Activated naive CD8-positive, alpha-beta T cell treated with anti-CD3 and anti-CD28 coated beads, Interleukin-2, amount 50 U/mL, for 16 hours (primary cell): ENCODE data around the gene CACNA1B.
"Not testable (repeated sequence)": the region's sequence is repeated elsewhere in the genome, so short reads cannot be mapped to it uniquely, and the experiment has no call there.

Experiments
- DNase-seq: peaks from one replicate; pipeline ENCODE4 v3.0.0-alpha.2; 2020; ENCODE audit warnings: low read depth, low spot score

Gene CACNA1B

DNA sequence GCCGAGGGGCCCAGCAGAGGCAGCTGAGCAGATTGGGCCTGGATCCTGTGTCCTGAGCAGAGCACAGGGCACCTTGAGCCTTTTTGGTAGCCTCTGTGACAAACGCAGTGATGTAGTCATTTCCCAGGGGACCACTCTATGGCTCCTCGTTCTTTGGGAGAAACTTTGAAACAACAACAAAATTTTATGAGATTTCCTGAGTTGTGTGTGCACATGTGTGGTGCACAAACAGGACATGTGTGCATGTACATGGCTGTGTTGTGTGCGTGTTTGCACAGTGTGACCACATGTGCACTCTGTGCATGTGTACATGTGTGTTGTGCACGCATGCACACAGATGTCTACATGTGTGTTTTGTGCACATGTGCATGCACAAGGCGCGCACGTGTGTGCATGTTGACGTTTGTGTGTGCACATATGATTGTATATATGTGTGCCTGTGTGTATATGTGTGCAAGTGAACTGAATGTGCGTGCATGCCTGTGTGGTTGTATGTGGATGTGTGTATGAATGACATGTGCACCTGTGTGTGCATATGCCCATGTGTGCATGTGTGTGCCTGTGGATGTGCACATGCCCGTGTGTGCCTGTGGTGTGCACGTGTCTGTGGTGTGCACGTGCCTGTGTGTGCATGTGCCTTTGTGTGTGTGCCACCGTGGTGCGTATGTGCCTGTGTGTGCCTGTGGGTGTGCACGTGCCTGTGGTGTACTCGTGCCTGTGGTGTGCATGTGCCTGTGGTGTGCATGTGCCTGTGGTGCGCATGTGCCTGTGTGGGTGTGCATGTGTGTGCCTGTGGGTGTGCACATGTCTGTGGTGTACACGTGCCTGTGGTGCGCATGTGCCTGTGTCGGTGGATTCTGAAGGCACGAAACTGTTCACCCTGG, 221.6 kb downstream of the CACNA1B start:
- no peak for DNase-seq

DNA sequence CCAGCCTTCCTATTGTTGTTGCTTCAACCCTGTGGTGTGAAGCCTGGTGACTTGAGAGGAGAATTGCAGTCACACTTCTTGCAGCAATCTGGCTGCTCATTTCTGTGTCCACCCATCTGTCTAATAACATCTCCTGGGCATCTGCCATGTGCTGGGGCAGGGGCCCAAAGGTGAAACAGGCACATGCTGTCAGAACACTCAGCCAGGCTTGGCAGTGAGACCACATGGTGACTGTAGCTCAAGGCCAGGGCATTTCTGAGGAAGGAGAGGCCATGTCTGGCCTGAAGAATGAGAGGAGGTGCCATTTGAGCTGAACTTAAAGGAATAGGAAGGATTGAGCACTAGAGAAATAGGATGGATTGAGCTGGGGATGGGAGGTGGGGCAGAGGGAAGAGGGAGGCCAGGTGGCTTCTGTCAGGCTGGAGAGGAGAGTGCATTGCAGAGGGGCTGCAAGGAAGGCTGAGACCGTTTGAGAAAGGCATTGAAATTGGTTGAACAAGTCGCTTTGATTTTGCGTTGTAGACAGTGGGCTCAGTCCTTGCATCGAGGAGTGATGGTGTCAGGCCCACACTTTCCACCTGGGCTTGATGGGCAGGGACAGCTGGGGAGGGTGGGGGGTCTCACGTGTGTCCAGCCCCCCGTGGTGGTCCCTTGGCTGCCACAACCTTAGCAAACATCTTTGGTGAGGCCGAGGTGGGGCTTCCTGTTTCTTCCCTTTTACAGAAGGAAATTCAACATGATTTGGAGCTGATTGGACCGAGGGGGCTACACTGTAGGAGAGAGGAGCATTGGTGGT, 222.4 kb downstream of the CACNA1B start:
- no peak for DNase-seq

DNA sequence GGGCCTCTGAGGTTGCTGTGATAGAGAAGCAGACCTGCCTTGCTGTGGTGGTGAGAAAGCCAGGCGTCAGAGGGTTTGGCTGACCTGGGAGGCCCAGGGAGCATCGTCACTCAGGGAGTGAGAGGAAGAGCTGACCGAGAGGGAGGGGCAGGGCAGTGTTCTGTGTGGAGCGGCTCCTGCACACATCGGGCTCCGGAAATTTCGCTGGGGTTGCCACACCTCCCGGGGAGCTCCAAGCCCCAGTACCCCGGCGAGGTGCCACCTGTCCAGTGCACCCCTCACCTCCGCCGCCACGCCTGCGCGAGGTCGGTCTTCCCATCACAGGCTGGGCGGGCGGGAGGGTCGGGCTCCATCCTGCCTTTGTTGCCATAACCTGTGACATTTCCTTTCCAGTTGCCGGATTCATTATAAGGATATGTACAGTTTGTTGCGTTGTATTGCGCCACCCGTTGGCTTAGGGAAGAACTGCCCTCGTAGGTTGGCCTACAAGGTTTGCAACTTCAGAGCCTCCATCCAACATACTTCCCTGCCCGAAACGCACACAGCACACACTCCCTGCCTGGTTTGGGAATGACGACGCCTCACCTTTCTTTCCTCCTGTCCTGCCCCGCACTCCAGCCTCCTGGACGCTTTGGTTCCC, 223.2 kb downstream of the CACNA1B start:
- no peak for DNase-seq

DNA sequence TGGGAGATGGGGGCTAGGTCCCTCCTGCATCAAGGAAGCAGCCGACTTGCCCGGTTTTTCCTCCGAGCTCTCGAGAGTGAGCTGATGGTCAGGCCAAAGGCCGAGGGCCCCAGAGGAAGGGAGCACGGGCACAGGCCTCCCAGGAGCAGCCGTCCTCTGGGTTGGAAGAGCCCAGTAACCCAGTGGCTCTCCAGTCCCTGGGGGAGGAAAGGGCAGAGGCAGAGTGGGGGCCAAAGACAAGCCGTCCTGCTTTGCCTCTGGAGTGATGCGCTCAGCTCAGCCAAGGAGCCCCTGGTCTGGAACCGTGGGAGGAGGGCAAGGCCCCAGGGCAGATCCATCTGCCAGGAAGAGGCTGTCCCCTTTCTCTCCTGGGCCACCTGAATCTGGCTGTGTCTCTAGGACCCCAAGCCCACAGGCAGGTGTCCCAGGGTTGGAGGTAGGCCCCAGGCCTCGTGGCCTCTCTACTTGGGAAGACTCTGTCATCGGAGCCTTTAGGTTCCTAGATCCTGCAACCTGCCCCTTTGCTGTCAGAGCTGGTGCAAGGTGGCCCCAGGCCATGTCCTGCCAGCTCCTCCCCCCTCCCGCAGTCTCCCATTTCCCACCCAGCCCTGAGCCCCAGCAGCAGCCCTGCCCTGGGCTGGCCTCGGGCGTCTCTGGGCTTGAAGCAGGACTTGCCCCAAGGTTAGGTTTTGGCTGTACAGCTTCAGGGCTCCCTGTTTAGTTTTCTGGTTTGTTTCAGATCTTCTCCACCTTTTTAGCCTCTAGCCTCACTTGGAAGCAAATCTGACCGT, 224.1 kb downstream of the CACNA1B start:
- DNase-seq: no peak

DNA sequence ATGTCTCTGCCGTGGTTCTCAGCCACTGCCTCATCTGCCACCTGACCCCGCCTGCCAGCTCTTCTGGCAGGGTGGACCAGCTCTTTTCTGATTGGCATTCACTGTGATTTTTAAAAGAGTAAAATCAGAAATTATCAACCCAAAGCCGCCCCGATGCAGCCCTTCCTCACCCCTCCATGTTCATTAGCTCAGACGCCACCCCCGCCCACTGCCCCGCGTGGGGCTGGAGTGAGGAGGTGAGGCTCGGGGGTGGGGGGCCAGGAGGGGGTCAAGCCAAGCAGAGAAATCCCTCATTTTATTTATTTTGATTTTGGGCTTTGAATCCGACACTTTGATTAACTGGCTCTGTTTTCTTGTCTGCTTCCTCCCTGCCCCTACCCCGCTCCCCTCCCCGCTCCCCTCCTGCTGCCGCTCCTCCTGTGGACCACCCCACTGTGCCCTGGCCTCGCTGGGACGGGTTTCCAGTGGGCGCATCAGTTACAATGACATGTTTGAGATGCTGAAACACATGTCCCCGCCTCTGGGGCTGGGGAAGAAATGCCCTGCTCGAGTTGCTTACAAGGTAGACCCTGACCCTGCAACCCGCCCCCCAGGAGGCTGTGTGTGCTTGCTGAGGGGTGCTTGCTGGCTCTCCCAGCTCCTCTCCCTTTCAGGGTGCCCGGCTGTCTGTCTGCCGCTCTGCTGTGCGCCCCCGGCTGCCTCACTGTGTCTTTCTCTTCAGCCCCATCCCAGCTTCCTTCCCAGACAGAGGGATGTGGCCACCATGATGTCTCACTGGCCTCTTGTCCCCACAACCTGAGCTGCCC, 224.9 kb downstream of the CACNA1B start:
- no peak for DNase-seq

DNA sequence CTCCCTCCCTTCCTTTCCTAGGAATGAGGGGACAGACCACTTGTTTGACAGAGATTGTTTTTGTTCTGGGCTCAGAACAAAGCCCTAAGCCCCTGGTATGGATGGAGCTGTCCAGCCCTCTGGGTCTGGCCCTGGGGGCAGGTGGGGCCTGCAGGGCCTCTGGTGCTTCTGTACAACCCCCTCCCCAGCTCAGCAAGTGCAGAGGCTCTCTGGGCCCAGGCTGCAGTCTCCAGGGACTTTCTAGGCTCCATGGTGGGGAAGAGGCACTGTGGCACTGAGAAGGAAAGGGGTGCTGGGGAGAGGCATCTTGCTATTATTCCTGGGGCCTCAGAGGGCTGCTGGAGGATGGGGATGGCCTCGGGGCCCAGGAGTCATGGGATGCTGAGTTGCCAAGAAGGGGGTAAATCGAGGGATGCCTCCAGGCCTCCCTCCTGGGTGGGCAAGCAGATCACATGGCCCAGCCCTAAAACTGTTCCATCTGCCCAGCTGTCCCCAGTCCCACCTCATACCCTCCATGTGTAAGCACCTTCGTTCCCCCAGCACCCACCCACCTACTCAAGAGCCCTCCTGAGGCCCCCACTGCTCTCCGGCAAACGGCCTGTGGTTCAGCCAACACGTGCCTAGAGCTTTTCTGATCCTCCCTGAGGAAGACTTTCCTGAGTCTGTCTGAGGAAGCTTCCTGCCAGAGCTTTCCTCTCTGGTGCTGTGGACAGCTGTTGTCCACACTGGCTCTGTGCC, 225.7 kb downstream of the CACNA1B start:
- no peak for DNase-seq

DNA sequence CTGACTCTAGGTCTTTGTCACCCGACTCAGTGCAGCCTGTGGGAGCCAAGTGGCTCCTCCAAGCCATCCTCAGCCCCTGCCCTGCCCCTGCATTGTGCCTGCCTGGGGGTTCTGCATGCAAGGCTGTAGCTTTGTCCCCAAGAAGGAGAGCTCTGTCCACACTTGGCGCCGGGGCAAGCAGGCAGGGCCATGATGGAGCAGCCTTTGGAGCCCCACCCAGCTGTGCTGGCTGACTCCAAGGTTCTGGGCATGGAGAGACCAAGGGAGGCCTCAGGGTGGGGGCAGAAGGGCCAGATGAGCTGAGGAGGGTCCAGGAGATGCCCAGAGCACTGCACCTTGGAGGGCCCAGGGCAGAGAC, 226.2 kb downstream of the CACNA1B start:
- DNase-seq: no peak

DNA sequence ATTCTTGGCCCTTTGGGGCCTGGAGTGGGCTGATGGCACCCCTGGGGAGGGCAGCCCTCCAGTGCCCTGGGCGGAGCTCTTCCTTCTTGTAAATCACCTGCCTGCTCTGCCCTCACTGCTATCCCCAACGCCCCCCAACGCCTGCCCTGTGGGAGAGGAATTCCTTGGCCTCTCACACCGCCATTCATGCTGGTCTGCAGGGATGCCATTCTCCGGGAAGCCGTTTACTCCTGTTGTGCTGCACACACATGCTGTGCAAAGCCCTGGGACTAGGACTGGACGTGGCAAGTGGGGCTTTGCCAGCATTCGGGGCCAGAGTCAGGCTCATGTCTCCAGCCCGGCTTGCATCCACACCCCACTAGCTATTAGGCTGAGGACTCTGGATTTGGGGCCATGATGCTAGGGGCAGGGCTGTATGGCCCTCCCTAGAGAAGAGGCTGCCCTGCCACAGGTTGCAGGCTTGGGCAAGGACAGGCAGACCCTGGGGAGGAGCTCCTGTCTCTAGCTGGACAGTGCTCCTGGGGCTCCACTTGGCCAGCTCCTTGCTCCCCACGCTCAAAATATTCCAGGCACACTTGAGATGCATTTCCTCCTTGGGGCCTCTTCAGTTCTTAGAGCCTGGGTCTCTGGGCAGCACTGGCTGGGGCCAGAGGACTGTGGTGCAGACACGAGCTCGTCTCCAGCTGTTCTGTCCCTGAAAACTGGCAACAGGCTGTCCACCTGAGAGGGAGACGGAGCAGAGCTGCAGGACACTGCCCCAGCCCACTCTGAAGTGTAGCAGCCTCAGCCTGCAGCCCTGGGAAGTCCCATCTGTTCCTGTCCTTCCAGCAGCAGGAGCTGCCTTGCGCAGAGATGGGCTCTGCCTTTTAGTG, 226.9 kb downstream of the CACNA1B start:
- DNase-seq: no peak

DNA sequence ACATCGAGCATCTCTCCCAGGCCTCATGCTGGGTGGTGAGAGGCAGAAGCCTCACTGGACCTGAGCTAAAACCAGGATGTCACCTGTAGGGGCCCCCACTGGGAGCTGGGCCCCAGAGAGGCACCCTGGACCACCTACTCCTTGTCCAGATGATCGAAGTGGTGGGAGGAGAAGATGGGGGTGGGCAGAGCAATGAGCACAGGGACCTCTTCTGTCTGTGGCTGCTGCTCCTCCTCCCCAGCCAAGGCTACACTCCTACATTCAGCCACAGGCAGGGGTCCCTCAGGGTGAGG, 227.5 kb downstream of the CACNA1B start:
- DNase-seq: no peak

DNA sequence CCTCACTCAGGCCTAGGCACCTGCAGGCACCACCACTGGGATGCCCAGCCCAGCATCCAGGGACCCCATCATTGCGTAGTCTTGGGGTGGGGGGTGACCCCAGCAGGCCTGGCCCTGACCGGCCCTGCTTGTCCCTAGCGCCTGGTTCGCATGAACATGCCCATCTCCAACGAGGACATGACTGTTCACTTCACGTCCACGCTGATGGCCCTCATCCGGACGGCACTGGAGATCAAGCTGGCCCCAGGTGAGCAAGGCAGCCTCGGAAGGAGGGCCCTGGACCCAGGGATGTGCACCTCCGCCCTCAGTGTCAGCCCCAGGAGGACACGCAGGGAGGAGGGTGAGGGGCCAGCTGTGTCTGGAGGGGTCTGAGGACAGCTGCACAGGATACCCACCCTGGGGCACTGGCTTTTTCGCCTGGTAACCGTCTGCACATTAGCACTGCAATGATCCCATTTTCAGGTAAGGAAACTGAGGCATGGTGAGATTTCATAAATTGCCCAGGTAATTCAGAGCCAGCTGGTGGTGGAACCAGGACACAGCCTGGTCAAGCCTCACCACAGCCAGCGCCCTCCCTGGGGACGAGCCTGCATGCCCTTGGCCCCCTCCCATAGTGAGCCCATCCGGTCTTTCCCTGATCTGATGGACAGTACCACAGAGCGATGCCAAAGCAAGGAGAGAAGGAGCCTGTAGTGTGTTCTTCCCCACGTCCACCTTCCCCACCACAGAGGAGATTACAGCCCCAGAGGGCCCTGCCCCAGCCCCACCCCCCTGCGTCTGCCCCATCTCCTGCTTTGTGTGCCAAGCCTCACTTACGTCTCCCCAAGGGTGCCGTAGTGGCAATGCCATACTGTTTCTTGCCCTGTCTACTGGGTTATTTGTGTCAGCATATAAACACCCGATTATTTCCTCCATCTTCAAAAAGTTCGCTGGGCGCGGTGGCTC, 228.3 kb downstream of the CACNA1B start:
- no peak for DNase-seq

DNA sequence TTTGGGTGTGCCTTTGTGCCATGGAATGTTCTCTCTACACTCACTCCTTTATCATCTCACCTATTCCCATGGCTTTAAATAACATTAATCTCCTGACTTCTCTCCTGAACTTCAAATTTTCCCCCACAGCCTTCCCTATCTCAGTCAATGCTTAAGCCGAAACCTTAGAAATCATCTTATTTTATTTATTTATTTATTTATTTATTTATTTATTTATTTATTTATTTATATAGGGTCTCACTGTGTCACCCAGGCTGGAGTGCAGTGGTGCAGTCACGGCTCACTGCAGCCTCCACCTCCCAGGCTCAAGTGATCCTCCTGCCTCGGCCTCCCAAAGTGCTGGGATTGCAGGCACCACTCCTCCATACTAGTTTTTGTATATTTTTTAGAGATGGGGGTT, 229.5 kb downstream of the CACNA1B start:
- DNase-seq: not testable (repeated sequence)

DNA sequence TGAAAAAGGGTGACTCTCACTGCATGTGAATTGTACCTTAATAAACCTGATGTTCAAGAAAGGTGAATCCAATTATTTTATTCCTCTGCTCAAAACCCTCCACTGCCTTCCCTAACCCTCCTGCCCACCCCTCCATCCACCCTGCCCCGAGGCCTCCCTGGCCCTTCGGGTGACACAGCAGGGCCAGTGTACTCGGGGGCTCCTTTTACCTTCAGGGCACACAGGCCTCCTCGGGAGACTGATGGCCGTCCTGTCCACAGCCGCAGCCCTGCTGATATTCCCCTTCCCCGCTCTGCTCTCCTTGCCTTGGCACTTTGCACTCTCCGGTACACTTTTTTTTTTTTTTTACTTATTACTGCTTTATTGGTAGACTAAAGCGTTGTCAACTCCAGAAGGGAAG, 234.0 kb downstream of the CACNA1B start:
- no peak for DNase-seq

DNA sequence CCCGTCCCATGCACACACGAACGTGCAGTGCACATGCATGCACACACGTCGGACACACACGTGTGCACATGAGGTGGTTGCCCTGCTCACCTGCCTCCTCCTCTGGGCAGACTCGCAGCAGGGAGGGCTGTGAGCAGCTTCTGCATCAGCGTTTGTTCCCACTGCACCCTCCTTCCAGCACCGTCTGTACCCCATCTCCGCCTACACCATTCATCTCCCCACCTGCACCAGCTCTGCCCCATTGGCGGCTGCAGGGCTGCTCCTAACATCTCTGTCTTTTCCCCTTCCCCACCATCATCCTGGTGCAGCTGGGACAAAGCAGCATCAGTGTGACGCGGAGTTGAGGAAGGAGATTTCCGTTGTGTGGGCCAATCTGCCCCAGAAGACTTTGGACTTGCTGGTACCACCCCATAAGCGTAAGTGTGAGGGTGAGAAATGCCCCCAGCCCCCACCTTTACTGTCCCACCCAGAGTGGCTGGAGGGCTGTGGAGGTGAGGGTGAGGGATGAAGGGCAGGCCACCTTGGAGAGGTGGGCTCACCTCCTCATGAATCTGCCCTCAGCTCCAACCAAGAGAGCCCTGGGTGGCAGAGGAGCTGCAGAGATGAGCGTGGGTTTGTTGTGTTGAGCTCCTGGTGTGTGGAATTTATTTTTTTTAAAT, 234.6 kb downstream of the CACNA1B start:
- DNase-seq: no peak

DNA sequence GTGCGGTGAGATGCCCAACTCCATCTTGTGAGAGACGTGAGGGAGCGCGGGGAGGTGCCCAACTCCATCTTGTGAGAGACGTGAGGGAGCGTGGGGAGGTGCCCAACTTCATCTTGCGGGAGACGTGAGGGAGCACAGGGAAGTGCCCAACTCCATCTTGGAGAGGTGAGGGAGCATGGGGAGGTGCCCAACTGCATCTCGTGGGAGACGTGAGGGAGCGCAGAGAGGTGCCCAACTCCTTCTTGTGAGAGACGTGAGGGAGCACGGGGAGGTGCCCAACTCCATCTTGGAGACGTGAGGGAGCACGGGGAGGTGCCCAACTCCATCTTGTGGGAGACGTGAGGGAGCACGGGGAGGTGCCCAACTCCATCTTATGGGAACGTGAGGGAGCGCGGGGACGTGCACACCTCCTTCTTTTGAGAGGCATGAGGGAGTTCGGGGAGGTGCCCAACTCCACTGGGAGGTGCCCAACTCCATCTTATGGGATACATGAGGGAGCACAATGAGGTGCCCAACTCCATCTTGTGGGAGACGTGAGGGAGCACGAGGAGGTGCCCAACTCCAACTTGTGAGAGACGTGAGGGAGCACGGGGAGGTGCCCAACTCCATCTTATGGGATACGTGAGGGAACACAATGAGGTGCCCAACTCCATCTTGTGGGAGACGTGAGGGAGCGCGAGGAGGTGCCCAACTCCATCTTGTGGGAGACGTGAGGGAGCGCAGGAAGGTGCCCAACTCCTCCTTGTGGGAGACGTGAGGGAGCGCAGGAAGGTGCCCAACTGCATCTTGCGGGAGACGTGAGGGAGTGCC, 235.4 kb downstream of the CACNA1B start:
- no peak for DNase-seq

DNA sequence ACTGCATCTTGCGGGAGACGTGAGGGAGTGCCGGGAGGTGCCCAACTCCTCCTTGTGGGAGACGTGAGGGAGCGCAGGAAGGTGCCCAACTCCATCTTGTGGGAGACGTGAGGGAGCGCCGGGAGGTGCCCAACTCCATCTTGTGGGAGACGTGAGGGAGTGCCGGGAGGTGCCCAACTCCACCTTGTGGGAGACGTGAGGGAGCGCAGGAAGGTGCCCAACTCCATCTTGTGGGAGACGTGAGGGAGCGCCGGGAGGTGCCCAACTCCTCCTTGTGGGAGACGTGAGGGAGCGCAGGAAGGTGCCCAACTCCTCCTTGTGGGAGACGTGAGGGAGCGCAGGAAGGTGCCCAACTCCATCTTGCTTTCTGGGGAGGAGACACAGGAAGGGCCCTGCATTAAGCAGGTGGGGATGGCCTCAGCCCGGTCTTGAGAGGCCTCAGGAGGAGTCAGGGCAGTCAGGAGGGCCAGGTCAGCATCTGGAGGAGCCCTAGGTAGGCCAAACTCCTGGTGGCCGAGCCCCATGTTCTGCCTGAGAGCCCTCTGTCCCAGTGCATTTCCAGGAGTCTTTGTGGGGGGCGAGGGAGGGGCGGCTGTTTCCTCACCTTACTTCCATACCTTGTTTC, 236.2 kb downstream of the CACNA1B start:
- DNase-seq: not testable (repeated sequence)

DNA sequence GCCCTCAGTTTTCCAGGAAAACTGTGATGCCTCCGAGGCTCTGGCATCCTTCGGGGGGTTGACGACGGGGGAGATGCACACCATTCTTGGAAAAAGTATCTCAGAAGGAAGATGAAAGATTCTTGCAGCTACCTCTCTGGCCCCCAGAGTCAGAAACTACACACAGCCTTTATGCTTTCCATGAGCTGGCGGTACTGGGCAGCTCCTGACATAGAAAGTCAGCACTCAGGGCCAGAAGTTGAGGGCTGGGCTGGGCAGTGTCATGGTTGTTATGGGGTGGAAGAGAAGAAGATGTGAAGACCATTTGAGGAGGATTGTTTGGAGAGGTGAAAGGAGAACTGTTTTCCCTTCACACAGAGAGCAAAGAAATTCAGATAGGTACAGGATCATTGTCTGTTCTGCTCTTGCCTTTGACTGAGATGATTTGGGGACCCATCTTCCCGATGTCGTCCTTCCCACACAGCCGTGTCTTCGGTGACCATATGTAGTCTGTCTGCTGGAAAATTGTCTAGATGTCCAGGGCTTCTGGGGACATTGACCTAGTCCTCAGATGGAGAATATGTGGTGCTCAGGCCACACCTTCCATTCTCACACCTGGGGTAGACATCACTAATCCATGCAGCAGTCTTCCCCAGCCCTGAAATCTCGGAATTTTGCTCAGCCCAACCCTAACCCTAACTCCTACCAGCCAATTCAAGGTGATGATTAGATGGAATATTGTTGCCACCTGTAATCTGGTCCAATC, 237.1 kb downstream of the CACNA1B start:
- no peak for DNase-seq
